Measurements from ENCODE around the gene ST6GALNAC1.
"Not testable (repeated sequence)": the region's sequence is repeated elsewhere in the genome, so short reads cannot be mapped to it uniquely, and the experiment has no call there.

Gene ST6GALNAC1

DNA sequence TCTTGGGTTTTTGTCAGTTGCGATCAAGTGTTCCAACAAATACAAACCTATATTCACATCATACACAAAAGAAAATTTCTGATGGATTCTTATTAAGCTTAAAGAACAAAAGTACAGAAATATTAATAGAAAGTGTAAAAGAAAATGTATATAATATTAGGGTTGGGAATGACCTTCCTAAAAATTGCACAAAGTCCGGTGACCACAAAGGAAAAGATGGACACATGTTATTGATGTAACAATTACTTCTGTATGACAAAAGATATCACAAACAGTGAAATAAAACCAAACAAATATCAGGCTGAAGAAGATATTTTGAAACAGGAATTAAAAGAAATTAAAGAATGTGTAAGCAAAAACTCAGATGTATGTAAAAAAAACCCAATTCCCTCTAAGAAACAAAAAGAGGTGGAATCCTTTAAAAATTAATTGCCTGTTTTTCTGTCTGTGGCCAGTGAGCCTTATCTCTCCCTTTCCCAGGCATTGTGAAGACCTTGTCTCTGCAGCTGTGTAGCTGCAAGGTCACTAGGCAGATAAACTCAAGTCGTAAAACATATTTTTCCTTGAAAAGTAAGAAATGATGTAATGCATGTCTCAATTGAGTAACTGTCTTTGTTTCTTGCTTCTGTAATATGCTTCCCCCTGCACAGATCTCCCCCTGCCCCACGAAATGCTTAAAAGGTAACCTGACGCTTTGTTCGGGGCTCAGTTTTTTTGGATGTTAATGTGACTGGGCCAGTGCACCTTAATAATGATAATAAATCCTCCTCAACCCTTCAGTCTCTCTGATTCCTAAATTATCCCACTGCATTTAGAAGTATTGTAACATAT lies 2.8 kb downstream of the ST6GALNAC1 start:
- DNase-seq, result no peak

GRCh38 chr17:76638263-76638662 lies 5.3 kb downstream of the ST6GALNAC1 start:
- DNase-seq, result no peak

DNA sequence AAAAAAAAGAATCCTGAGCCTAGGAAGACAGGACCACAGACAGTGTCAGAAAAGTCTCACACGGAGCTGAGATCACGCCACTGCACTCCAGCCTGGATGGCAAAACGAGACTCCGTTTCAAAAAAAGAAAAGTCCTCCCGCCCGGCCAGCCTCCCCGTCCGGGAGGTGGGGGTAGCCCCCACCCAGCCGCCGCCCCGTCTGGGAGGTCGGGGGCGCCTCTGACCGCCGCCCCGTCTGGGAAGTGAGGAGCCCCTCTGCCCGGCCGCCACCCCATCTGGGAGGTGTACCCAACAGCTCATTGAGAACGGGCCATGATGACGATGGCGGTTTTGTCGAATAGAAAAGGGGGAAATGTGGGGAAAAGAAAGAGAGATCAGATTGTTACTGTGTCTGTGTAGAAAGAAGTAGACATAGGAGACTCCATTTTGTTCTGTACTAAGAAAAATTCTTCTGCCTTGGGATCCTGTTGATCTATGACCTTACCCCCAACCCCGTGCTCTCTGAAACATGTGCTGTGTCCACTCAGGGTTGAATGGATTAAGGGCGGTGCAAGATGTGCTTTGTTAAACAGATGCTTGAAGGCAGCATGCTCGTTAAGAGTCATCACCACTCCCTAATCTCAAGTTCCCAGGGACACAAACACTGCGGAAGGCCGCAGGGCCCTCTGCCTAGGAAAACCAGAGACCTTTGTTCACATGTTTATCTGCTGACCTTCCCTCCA lies 6.9 kb downstream of the ST6GALNAC1 start:
- not testable (repeated sequence) for DNase-seq

- DNase-seq, result no peak
These were observed 7.7 kb downstream of the ST6GALNAC1 start for GRCh38 chr17:76635659-76636360.

DNA sequence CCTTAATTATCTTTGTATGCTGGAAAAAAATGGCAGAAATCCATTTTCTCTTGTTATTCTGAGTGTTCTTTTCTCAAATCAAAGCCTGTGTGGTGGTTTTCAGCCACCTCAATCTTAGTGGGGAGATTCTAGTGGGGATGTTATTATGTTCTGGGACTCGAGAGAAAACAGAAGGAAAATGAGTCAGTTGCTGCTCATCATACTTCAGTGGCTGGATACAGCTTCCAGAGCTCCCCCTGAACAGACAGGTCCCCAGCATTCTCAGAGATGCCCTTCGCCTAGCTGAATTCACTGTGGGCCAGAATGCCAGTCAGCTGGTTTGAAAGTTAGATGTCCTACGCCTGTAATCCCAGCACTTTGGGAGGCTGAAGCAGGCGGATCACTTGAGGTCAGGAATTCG lies 8.5 kb downstream of the ST6GALNAC1 start:
- DNase-seq, result no peak

GRCh38 chr17:76633628-76634328 lies 9.8 kb downstream of the ST6GALNAC1 start:
- no peak for DNase-seq

GRCh38 chr17:76631821-76632565 lies 11.6 kb downstream of the ST6GALNAC1 start:
- no peak for DNase-seq

GRCh38 chr17:76630151-76630550 lies 13.4 kb downstream of the ST6GALNAC1 start:
- no peak for DNase-seq

GRCh38 chr17:76627510-76627909 lies 16.0 kb downstream of the ST6GALNAC1 start:
- no peak for DNase-seq

GRCh38 chr17:76626442-76626841 lies 17.1 kb downstream of the ST6GALNAC1 start:
- DNase-seq, result no peak

- DNase-seq, result no peak
These were observed 18.1 kb downstream of the ST6GALNAC1 start for GRCh38 chr17:76625496-76625895.

GRCh38 chr17:76623271-76624146 lies 20.0 kb downstream of the ST6GALNAC1 start:
- no peak for DNase-seq

- DNase-seq, result no peak
These were observed 25.7 kb downstream of the ST6GALNAC1 start for GRCh38 chr17:76617838-76618237.

DNA sequence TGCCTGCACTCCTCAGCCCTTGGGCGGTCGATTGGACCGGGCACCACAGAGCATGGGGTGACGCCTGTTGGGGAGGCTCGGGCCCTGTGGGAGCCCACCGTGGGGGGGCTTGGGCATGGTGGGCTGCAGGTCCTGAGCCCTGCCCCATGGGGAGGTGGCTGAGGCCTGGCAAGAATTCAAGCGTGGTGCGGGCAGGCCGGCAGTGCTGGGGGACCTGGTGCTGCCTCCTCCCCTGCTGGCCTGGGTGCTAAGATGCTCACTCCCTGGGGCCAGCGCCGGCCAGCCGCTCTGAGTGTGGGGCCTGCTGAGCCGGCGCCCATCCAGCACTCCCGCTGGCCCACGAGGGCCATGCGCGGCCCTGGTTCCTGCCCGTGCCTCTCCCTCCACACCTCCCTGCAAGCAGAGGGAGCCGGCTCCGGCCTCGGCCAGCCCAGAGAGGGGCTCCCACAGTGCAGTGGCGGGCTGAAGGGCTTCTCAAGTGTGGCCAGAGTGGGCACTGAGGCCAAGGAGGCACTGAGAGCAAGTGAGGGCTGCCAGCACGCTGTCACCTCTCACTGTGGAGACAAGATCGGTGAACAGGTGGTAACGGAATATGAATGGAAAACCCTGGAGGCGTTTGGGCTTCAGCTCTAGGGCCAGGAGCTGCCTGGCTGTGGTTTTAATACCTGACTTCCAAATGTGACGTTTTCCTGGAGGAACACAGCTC lies 28.5 kb downstream of the ST6GALNAC1 start:
- no peak for DNase-seq

DNA sequence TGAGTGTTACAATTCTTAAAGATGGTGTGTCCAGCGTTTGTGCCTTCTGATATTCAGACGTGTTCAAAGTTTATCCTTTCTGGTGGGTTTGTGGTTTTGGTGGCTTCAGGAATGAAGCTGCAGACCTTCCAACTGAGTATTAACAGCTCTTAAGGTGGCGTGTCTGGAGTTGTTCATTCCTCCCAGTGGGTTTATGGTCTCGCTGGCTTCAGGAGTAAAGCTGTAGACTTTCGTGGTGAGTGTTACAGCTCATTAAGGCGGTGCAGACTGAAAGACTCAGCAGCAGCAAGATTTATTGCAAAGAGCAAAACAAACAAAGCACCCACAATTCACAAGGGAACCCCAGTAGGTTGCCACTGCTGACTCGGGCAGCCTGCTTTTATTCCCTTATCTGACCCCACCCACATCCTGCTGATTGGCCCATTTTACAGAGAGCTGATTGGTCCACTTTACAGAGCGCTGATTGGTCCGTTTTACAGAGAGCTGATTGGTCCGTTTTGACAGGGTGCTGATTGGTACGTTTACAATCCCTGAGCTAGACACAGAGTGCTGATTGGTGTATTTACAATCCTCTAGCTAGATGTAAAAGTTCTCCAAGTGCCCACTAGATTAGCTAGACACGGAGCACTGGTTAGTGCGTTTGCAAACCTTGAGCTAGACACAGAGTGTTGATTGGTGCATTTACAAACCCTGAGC lies 29.3 kb downstream of the ST6GALNAC1 start:
- DNase-seq, result not testable (repeated sequence)

GRCh38 chr17:76612977-76613851 lies 30.3 kb downstream of the ST6GALNAC1 start:
- DNase-seq, result no peak

DNA sequence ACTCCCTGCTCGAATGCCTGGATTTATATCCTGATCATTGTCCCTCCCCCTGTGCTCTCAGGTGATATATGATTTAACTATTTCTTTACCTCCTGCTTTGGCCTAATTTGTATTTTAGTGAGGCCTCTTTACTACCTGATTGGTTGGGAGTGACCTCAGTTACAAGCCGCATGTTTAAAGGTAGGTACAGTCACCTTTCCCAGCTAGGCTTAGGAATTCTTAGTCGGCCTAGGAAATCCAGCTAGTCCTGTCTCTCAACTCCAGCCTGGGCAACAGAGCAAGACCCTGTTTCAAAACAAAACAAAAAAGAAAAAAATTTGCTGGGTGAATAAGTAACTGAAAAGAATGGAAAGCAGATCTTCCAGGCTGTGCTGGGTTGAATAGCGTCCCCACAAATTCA lies 31.1 kb downstream of the ST6GALNAC1 start:
- no peak for DNase-seq

DNA sequence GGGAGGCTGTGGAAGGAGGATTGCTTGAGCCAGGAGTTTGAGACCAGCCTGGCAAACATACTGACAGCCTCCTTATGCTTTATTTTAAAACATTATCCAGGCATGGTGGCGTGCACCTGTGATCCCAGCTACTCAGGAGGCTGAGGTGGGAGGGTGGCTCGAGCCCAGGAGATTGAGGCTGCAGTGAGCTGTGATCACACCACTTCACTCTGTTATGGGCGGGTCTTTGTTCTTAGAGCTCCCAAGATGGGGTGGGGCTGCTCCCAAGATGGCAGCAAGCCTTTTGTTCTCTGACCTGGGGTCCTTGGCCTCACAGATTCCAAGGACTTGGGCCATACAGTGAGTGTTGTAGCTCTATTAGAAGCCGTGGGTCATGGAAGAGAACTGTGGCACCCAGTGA lies 31.8 kb downstream of the ST6GALNAC1 start:
- DNase-seq, result no peak

Data from amniotic stem cell (primary cell).